Right cardiac atrium (tissue), 5 donors: ENCODE results near the gene KCNJ10. TPM values are rescaled to one million over a fixed set of nuclear protein-coding genes. Genes with fewer than 3 reads are reported as not detected.

Experiments
- ATAC-seq, 2 donors: fragments of 200-7000 bp; cut with Tn5 transposase; one replicate each; pipeline versions ENCODE4 v1.8.0 to v1.9.1; 2020; ENCODE audit warnings: moderate library complexity in 2 of 2, mild to moderate bottlenecking in 1 of 2
- DNase-seq, 3 donors: peaks; one replicate each; pipeline ENCODE4 v3.0.0-alpha.2; 2020
- H3K27ac ChIP-seq: one replicate; pipeline ENCODE4 v1.5.1; 2013; ENCODE audit warnings: mild to moderate bottlenecking, low read length, control low read depth, moderate library complexity
- H3K27me3 ChIP-seq: one replicate; pipeline ENCODE4 v1.6.1; 2013; ENCODE audit not compliant: control insufficient read depth, insufficient read depth
- H3K4me1 ChIP-seq: one replicate; pipeline ENCODE4 v1.6.1; 2013; ENCODE audit warnings: low read length; ENCODE audit not compliant: control insufficient read depth, insufficient read depth
- H3K4me3 ChIP-seq: one replicate; pipeline ENCODE4 v1.5.1; 2013; ENCODE audit warnings: low read length, control low read depth
- H3K9me3 ChIP-seq: one replicate; pipeline ENCODE4 v1.6.1; 2013; ENCODE audit warnings: low read length; ENCODE audit not compliant: control insufficient read depth
- WGBS: extraction: QIAGEN DNeasy Blood & Tissue Kit; methylation state at CpG from one replicate; pipeline ENCODE4 v1.1.7; 2013; 5-methylcytosine and 5-hydroxymethylcytosine counted together
- intact Hi-C, 4 donors: fragments of 100-400 bp; cut with DNase I; formaldehyde crosslinking; loops; one replicate each; pipeline versions ENCODE4 v1.11.0 to v1.14.0; 2022 to 2023
- polyA plus RNA-seq: library from polyadenylated mRNA; stranded (reverse); fragments of 200-250 nt; gene quantifications from one replicate; pipeline ENCODE4 v1.2.3, GENCODE V29; 2013
- total RNA-seq, 4 donors: library from RNA; stranded (reverse); fragmentation: NEBNext Ultra II Directional; extraction: Animal tissue kit (Norgen Biotek cat#: 25700); gene quantifications; one replicate each; pipeline ENCODE4 v1.2.1, GENCODE V29; 2021
- donor health status: healthy with polysubstance abuse.
- donor health status: DM: no; HTN: yes; CAD: no.
- donor health status: DM: no; HTN: no; CAD: no.
- donor health status: DM: no; HTN: yes; CAD: no; lungs with severe emphysema.
- donor health status: DM: yes; HTN: yes; CAD: no.

Gene KCNJ10
- total and polyA plus RNA-seq, 5 donors = 0.11 to 0.31 (median 0.18) TPM

DNA sequence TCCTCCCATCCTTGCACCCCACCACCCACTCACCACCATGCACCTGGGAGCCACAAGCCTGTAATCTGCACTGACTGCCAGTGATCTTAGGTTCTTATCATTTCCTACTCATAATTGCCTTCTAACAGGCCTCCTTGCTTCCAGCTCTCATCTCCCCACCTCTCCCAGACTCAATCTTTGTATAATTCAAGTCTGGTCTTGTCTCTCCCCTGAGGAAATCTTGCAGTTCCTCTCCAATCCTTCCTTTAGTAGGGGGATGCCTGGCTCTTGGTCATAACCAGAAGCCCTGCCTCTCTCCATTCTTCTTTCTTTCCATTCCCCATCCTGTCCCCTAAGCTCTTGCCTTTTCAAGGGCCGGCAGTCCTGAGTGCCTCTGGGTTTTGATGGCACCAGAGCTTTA is 66.0 kb downstream of the KCNJ10 start:
- Histone ChIP-seq H3K9me3 (no peaks in the 10 kb centered on the region), H3K4me3 (no peak overlapping the region), H3K4me1 (no peaks in the 10 kb centered on the region), H3K27me3 (no peaks in the 10 kb centered on the region), H3K27ac (no peak overlapping the region)
- ATAC-seq (no peak), DNase-seq (no peak)
- 83% methylated on average over 1 of the region's 1 CpG for WGBS
- intact Hi-C loops = loop anchor here in 3 of 4 donors (10.0 kb wide), 2 partner anchors 199 to 209 kb away; partner anchors contain the start of gene FCRL6 (in 1 of the 3)

DNA sequence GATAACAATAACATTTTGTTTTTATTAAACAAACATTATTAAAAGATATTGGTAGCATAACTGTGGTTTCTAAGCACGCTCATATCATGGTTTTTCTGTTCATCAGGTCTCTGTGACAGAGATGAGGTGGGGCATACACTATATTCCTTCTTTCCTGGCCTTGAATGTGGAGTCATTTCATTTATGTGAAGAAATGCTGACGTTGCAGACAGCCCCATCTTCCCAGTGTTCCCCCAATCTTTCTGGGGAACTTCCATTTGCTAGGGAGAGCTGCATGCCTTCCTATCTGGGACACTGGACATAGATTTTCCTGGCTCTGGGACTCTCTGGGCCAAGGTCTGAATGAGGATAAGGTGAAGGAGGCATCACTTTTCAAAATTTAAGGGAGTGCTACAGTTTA is 68.5 kb downstream of the KCNJ10 start:
- intact Hi-C loops = loop anchor here in 3 of 4 donors (10.0 kb wide), 2 partner anchors 197 to 207 kb away; partner anchors contain the start of gene FCRL6 (in 1 of the 3)
- Histone ChIP-seq H3K4me3 (no peak overlapping the region), H3K9me3 (no peaks in the 10 kb centered on the region), H3K4me1 (no peaks in the 10 kb centered on the region), H3K27ac (no peak overlapping the region), H3K27me3 (no peaks in the 10 kb centered on the region)
- ATAC-seq (no peak), DNase-seq (no peak)
- WGBS = 70% methylated on average over 2 of the region's 2 CpGs

DNA sequence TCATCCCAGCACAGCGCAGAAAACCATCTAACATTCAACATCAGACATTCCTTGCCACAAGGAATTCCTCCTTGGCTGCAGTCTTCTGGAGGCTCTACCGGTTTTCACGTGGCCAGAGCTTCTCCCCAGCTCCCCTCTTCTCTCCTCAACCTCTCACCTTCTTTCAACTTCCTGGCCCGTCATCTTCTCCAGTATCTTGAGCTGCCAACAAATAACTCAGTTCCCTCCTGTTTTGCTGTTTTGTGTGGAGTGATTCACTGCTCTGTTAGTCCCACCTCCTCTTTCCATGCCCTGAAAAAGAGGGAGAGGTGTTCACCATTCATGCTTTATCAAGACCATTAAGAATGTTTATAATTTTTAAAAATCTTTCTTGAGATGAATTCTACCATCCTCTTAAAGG is 70.8 kb downstream of the KCNJ10 start:
- 54% methylated on average over 4 of the region's 4 CpGs for WGBS
- DNase-seq (no peak), ATAC-seq (no peak)
- H3K4me3 ChIP-seq = no peak overlapping the region
- no peaks in the 10 kb centered on the region for H3K9me3 ChIP-seq
- no peaks in the 10 kb centered on the region for H3K27me3 ChIP-seq
- H3K4me1 ChIP-seq = no peaks in the 10 kb centered on the region
- no peak overlapping the region for H3K27ac ChIP-seq
- intact Hi-C loops = no loop called here

DNA sequence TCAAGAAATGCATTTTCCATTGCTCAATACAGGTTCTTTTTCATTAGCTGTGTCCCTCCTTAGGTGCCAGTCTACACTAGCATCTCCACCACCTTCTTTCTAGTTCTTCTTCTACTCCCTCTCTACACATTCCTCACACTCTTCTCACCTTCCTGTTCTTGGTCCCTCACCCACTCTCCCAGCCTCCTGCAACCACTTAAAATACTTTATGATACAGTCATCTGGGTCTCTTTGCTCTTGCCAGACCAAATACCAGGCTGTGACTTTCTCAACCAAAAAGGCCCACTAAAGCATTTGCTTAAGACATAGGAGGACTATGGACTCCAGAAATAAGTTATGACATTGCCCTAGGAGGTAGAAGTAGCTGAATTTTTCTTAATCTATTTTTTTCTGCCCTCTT is 73.3 kb downstream of the KCNJ10 start:
- no peak for DNase-seq
- ATAC-seq = peak; percentile 67 to 71
- no peaks in the 10 kb centered on the region for H3K9me3 ChIP-seq
- intact Hi-C loops = no loop called here
- H3K27ac ChIP-seq = no peak overlapping the region
- H3K4me1 ChIP-seq = no peaks in the 10 kb centered on the region
- H3K27me3 ChIP-seq = no peaks in the 10 kb centered on the region
- H3K4me3 ChIP-seq = no peak overlapping the region

DNA sequence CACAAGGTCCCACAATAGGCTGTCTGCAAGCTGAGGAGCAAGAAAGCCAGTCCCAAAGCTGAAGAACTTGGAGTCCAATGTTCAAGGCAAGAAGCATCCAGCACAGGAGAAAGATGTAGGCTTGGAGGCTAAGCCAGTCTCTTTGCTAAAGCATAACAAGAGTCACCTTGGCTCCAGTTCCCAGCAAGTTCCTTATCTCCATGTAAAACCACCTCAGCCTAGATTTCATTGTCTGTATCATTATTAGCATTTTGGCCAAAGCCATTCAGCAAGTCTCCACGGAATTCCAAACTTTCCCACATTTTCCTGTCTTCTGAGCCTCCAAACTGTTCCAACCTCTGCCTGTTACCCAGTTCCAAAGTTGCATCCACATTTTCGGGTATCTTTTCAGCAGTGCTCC is 75.1 kb downstream of the KCNJ10 start:
- DNase-seq (no peak), ATAC-seq (no peak)
- H3K4me3 ChIP-seq = no peak overlapping the region
- no peaks in the 10 kb centered on the region for H3K27me3 ChIP-seq
- intact Hi-C loops = no loop called here
- 72% methylated on average over 2 of the region's 2 CpGs for WGBS
- H3K4me1 ChIP-seq = no peaks in the 10 kb centered on the region
- H3K9me3 ChIP-seq = no peaks in the 10 kb centered on the region
- no peak overlapping the region for H3K27ac ChIP-seq

GRCh38 chr1:159993911-159994310 is 76.0 kb downstream of the KCNJ10 start:
- no peaks in the 10 kb centered on the region for H3K9me3 ChIP-seq
- WGBS = 37% methylated on average over 2 of the region's 2 CpGs
- no peaks in the 10 kb centered on the region for H3K4me1 ChIP-seq
- H3K27me3 ChIP-seq = no peaks in the 10 kb centered on the region
- intact Hi-C loops = no loop called here
- DNase-seq = no peak
- H3K27ac ChIP-seq = no peak overlapping the region
- H3K4me3 ChIP-seq = no peak overlapping the region
- ATAC-seq = no peak

- intact Hi-C loops = no loop called here
- peak; percentile 81 to 84 for ATAC-seq
- 58% methylated on average over 1 of the region's 1 CpG for WGBS
- no peak overlapping the region for H3K4me3 ChIP-seq
- no peaks in the 10 kb centered on the region for H3K4me1 ChIP-seq
- H3K27ac ChIP-seq = peak overlapping the region; percentile 78
- H3K9me3 ChIP-seq = no peaks in the 10 kb centered on the region
- DNase-seq = no peak
- no peaks in the 10 kb centered on the region for H3K27me3 ChIP-seq
Measured at GRCh38 chr1:159992161-159992560, 77.8 kb downstream of the KCNJ10 start.

GRCh38 chr1:159991513-159991912 is 78.4 kb downstream of the KCNJ10 start:
- Histone ChIP-seq H3K4me1 (no peaks in the 10 kb centered on the region), H3K4me3 (no peak overlapping the region), H3K27me3 (no peaks in the 10 kb centered on the region), H3K9me3 (no peaks in the 10 kb centered on the region), H3K27ac (no peak overlapping the region)
- DNase-seq (no peak), ATAC-seq (no peak)
- intact Hi-C loops = no loop called here
- 58% methylated on average over 4 of the region's 4 CpGs for WGBS

DNA sequence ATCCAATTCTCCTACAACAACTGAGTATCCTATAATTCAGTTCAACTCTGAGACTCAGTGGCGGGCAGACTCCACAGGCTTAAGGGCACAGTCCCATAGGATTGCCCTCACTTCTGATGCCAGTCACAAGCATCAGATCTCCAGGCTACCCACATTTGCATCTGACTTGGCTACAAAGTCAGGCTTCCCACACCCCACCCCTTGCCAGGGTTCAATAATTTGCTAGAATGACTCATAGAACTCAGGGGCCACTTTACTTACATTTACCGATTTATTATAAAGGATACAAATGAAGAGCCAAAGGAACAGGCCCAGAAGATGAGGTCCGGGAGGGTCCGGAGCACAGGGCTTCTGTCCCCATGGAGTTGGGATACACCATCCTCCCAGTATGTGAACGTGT is 80.0 kb downstream of the KCNJ10 start:
- no peak for DNase-seq
- Histone ChIP-seq H3K4me1 (no peaks in the 10 kb centered on the region), H3K9me3 (no peaks in the 10 kb centered on the region), H3K27me3 (no peaks in the 10 kb centered on the region), H3K27ac (no peak overlapping the region), H3K4me3 (no peak overlapping the region)
- intact Hi-C loops = no loop called here
- no peak for ATAC-seq
- 89% methylated on average over 5 of the region's 5 CpGs for WGBS

DNA sequence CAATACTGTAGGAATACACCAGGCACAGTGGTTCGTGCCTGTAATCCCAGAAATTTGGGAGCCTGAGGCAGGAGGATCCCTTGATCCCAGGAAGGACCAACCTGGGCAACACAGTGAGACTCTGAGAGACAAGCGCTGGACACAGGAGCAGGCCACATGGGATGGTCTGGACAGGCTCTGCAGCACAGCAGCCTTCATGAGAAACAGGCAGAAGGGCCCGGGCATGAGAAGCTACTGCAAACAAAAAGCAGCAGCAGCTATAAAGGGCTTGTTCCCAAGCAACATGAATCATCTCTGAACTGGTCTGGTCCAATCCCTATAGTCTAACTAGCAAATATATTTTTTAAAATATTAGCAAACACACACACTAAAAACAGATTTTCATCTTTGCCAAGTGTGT is 80.4 kb downstream of the KCNJ10 start:
- Histone ChIP-seq H3K27ac (no peak overlapping the region), H3K9me3 (no peaks in the 10 kb centered on the region), H3K27me3 (no peaks in the 10 kb centered on the region), H3K4me1 (no peaks in the 10 kb centered on the region), H3K4me3 (no peak overlapping the region)
- 81% methylated on average over 3 of the region's 3 CpGs for WGBS
- intact Hi-C loops = no loop called here
- no peak for DNase-seq
- ATAC-seq = no peak

DNA sequence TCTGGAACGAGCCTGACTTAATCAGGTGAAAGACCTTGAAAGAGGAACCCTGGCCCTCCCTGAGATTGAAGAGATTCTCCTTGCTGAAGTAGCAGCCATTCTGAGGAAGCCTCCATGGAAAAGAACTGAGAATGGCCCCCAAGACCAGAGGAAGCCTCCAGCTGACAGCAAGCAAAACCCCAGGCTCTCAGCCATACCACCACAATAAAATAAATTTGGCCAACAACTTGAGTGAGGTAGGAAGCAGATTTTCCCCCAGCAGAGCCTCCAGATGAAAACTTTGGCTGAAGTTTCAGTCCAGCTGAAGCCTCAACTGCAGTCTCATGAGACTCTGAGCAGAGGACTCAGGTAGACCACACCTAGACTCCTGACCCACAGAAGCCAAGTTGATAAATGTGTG is 82.0 kb downstream of the KCNJ10 start:
- DNase-seq (no peak), ATAC-seq (no peak)
- Histone ChIP-seq H3K27me3 (no peaks in the 10 kb centered on the region), H3K27ac (peak overlapping the region; percentile 19), H3K4me3 (no peak overlapping the region), H3K4me1 (no peaks in the 10 kb centered on the region), H3K9me3 (no peaks in the 10 kb centered on the region)
- 37% methylated on average over 1 of the region's 1 CpG for WGBS
- intact Hi-C loops = no loop called here

DNA sequence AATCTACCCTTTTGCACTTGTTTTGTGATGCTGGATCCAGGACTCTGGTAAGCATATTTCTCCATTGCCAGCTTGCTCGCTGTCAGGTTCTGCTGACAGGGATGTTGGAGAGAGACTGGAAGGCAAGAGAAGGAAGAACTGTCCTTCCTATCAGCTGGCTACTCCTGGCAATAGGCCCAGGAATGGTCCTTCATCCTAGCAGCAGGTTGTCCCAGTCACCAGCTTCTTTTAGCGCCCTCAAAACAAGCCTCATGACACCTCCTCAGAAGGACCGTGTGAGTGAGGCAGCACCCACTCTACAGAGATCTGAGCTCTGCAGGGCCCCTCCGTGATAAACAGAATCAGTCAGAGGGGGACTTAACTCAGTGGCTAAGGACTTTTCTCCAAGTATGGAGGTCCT is 82.8 kb downstream of the KCNJ10 start:
- intact Hi-C loops = no loop called here
- DNase-seq = peak; percentile 25 to 64 (median 60)
- Histone ChIP-seq H3K27me3 (no peaks in the 10 kb centered on the region), H3K9me3 (no peaks in the 10 kb centered on the region), H3K27ac (peak overlapping the region; percentile 68), H3K4me1 (no peaks in the 10 kb centered on the region), H3K4me3 (no peak overlapping the region)
- 46% methylated on average over 4 of the region's 4 CpGs for WGBS
- ATAC-seq = peak; percentile 79 to 89
